Left ventricle myocardium inferior (tissue), 1 donor: ENCODE results near the gene SIAE. TPM values are rescaled to one million over a fixed set of nuclear protein-coding genes. Genes with fewer than 3 reads are reported as not detected.
A peak's percentile ranks its signal among the peaks of the same experiment; 100 is the strongest.

Source experiments
- DNase-seq: peaks from one replicate; pipeline ENCODE4 v3.0.0-alpha.2; 2020
- H3K27ac ChIP-seq: fragments of 200-600 bp; replicated peaks from 2 replicates; pipeline ENCODE4 v1.8.0; 2021
- H3K27me3 ChIP-seq: fragments of 200-600 bp; 2 replicates; pipeline ENCODE4 v1.8.0; 2021; ENCODE audit warnings: low read depth
- H3K36me3 ChIP-seq: fragments of 200-600 bp; 2 replicates; pipeline ENCODE4 v1.8.0; 2021
- H3K4me1 ChIP-seq: fragments of 200-600 bp; 2 replicates; pipeline ENCODE4 v1.8.0; 2021
- H3K4me3 ChIP-seq: fragments of 200-600 bp; 2 replicates; pipeline ENCODE4 v1.8.0; 2021; ENCODE audit warnings: mild to moderate bottlenecking, moderate library complexity
- H3K9me3 ChIP-seq: fragments of 200-600 bp; replicated peaks from 2 replicates; pipeline ENCODE4 v1.8.0; 2021
- intact Hi-C: fragments of 100-400 bp; cut with micrococcal nuclease; formaldehyde crosslinking; loops from one replicate; pipeline ENCODE4 v1.11.0; 2022
- total RNA-seq: library from RNA; stranded (reverse); fragmentation: NEBNext Ultra II Directional; extraction: Animal tissue kit (Norgen Biotek cat#: 25700); gene quantifications from one replicate; pipeline ENCODE4 v1.2.1, GENCODE V29; 2021
- TF ChIP-seq, protein P1 (sequence below): fragments of 200-600 bp; IDR thresholded peaks from 2 replicates; pipeline ENCODE4 v1.8.0; 2021; ENCODE audit warnings: antibody characterized with exemption, mild to moderate bottlenecking, borderline replicate concordance
- donor health status: DM: no; HTN: yes; CAD: no; lungs with severe emphysema.

The SIAE gene
- total RNA-seq, 1 donor from 2014 or later = 68.8 TPM

DNA sequence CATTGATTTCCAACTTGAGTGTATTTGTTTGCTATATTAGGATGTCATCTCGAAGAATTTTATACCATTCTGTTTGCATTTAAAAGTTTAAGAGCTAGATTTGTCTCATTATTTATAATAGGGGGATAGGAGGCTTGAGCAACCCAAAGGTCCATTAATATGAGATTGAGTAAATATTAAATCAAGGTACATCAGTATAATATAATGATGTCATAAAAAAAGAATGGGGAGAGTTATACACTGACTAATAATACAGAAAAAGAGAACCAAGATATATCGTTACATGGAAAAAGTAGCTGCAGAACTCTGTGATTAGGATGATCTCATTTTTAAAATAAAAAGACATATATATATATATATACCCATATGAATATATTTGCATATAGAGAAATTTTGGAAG, 19.6 kb upstream of the SIAE start:
- Histone ChIP-seq H3K36me3 (no peaks in the 10 kb centered on the region), H3K27me3 (no peaks in the 10 kb centered on the region), H3K9me3 (peaks cover 5% of the 10 kb centered on the region), H3K27ac (no peak overlapping the region), H3K4me3 (no peak overlapping the region), H3K4me1 (no peaks in the 10 kb centered on the region)
- intact Hi-C loops = no loop called here
- no peak for DNase-seq
- TF ChIP-seq, protein P1, sequence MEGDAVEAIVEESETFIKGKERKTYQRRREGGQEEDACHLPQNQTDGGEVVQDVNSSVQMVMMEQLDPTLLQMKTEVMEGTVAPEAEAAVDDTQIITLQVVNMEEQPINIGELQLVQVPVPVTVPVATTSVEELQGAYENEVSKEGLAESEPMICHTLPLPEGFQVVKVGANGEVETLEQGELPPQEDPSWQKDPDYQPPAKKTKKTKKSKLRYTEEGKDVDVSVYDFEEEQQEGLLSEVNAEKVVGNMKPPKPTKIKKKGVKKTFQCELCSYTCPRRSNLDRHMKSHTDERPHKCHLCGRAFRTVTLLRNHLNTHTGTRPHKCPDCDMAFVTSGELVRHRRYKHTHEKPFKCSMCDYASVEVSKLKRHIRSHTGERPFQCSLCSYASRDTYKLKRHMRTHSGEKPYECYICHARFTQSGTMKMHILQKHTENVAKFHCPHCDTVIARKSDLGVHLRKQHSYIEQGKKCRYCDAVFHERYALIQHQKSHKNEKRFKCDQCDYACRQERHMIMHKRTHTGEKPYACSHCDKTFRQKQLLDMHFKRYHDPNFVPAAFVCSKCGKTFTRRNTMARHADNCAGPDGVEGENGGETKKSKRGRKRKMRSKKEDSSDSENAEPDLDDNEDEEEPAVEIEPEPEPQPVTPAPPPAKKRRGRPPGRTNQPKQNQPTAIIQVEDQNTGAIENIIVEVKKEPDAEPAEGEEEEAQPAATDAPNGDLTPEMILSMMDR = no peak

DNA sequence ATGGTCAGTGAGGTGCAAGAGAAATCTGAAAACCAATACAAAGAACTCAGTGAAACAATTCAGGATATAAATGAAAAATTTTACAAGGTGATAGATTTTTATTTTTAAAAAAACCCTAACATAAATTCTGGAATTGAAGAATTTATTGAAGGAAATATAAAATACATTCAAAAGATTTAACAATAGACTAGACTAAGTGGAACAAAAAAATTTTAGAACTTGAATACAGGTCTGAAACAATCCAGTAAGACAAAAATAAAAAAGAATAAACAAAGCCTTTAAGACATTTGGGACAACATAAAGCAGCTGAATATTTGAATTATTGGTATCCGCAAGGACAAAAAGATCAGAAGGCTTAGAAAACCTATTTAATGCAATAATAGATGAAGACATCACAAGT, 8.9 kb upstream of the SIAE start:
- Histone ChIP-seq H3K9me3 (peaks cover 36% of the 10 kb centered on the region), H3K4me3 (no peak overlapping the region), H3K27ac (no peak overlapping the region), H3K4me1 (no peaks in the 10 kb centered on the region), H3K36me3 (peaks cover 17% of the 10 kb centered on the region), H3K27me3 (no peaks in the 10 kb centered on the region)
- TF ChIP-seq, protein P1 = no peak
- intact Hi-C loops = no loop called here
- DNase-seq = no peak

DNA sequence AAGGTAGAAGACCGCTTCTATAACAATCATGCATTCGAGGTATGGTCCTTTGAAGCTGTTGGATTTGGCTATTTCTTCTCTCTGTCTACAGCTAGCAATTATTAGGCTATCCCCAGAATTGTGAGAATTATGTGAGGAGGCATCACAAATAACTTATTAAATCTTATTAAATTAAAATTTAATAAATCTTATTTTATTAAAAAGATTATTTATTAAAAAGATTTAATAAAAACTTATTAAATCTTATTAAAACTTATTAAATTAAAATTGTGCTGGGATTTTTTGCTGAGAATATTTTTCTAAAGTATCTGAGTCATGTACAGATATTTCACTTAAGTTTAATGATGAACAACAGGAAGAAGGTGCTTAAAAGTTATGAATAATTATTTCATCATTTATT, 7.9 kb upstream of the SIAE start:
- peaks cover 36% of the 10 kb centered on the region for H3K9me3 ChIP-seq
- TF ChIP-seq, protein P1 = no peak
- H3K27me3 ChIP-seq = no peaks in the 10 kb centered on the region
- no peak overlapping the region for H3K27ac ChIP-seq
- H3K4me1 ChIP-seq = peaks cover 8% of the 10 kb centered on the region
- intact Hi-C loops = no loop called here
- no peak for DNase-seq
- peaks cover 17% of the 10 kb centered on the region for H3K36me3 ChIP-seq
- H3K4me3 ChIP-seq = no peak overlapping the region

DNA sequence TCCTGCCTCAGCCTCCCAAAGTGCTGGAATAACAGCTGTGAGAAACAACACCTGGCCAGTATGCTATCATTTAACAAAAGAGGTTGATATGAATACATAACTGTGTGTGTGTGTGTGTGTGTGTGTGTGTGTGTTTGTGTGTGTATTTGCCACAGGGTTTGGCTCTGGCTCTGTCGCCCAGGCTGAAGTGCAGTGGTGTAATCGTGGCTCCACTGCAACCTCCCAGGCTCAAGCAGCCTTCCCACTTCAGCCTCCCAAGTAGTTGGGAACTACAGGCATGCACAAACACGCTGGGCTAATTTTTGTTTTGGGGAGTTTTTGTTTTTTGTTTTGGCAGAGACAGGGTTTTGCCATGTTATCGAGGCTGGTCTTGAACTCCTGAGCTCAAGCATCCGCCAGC, 4.9 kb upstream of the SIAE start:
- Histone ChIP-seq H3K4me3 (no peak overlapping the region), H3K27ac (no peak overlapping the region), H3K36me3 (peaks cover 13% of the 10 kb centered on the region), H3K27me3 (no peaks in the 10 kb centered on the region), H3K4me1 (peaks cover 29% of the 10 kb centered on the region), H3K9me3 (peaks cover 26% of the 10 kb centered on the region)
- DNase-seq = no peak
- TF ChIP-seq, protein P1 = no peak
- intact Hi-C loops = no loop called here

DNA sequence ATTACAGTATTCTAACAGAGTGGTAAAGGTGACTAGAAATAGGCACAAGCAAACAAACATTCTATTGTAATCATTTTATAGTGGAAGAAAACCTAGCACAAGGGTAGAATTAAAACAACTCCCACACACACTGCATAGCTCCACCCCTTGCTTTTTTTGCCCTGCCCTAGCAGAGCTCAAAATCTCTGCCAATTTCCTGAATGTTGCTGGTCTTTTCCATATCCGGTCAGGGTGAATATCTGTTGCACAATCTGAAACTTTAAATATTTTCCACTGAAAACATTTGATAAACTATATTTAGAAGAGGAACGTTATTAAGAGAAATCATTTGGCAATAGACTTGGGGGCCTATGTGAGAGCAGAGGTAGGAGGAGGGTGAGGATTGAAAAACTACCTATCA, 2.8 kb upstream of the SIAE start:
- Histone ChIP-seq H3K27me3 (no peaks in the 10 kb centered on the region), H3K27ac (peak overlapping the region; percentile 73), H3K4me1 (peaks cover 39% of the 10 kb centered on the region), H3K36me3 (no peaks in the 10 kb centered on the region), H3K4me3 (no peak overlapping the region), H3K9me3 (peaks cover 5% of the 10 kb centered on the region)
- intact Hi-C loops = no loop called here
- TF ChIP-seq, protein P1 = no peak
- no peak for DNase-seq

DNA sequence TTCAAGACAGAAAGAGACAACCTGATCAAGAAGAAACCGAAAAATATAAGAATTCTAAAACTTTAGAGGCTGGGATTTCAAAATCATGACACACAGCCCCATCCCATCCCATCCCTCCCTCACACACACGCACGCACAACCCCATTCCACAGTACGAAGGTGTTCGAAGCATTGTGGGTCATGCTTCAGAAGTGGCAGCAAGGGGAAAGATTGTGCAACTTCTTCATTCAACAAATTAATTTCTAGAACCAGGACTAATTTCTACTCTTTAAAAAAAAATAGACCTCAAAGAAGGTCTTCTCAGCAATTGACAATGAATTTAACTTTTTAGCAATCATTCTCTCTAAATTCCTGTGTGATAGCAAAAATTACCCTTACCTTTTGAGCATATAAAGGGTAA, 1.0 kb upstream of the SIAE start:
- H3K36me3 ChIP-seq = no peaks in the 10 kb centered on the region
- intact Hi-C loops = loop anchor here (5.0 kb wide), 1 partner anchor 88 kb away; the partner anchor contains the start of gene ESAM
- TF ChIP-seq, protein P1 = no peak

More for the DNA sequence above, 1.0 kb upstream of the SIAE start:
- DNase-seq = no peak
- Histone ChIP-seq H3K9me3 (no peaks in the 10 kb centered on the region), H3K27me3 (no peaks in the 10 kb centered on the region), H3K4me3 (peak overlapping the region; percentile 76), H3K4me1 (peaks cover 39% of the 10 kb centered on the region), H3K27ac (peak overlapping the region; percentile 90)
